DND-41 (cell line): ENCODE data around the gene CTBP2.

Source experiments
- ATAC-seq: fragments of 200-7000 bp; cut with Tn5 transposase; 3 replicates; pipeline ENCODE4 v1.9.1; 2021; ENCODE audit warnings: low read depth; ENCODE audit not compliant: insufficient read depth
- DNase-seq: peaks from one replicate; pipeline ENCODE4 v3.0.0-alpha.2; 2020
- H2AFZ ChIP-seq: 2 replicates; pipeline ENCODE4 v1.6.0; 2012; ENCODE audit warnings: low read depth, low read length
- H3K27ac ChIP-seq: 2 replicates; pipeline ENCODE4 v1.5.1; 2012; ENCODE audit warnings: low read length, inconsistent platforms
- H3K27me3 ChIP-seq: fragments of 200-600 bp; sonication (generic); 2 replicates; pipeline ENCODE4 v1.6.0; 2012; ENCODE audit warnings: low read length, mild to moderate bottlenecking, inconsistent platforms; ENCODE audit not compliant: insufficient read depth, poor library complexity
- H3K36me3 ChIP-seq: 2 replicates; pipeline ENCODE4 v1.5.1; 2012; ENCODE audit warnings: low read length, inconsistent platforms; ENCODE audit not compliant: insufficient read depth
- H3K4me1 ChIP-seq: 2 replicates; pipeline ENCODE4 v1.5.1; 2012; ENCODE audit warnings: mild to moderate bottlenecking, low read length; ENCODE audit not compliant: insufficient read depth
- H3K4me2 ChIP-seq: 2 replicates; pipeline ENCODE4 v1.6.0; 2012; ENCODE audit warnings: mild to moderate bottlenecking, moderate library complexity, low read length, inconsistent platforms; ENCODE audit not compliant: insufficient read depth
- H3K4me3 ChIP-seq, 2 experiments: fragments of 200-600 bp in 1 of 2; shearing (Covaris generic) in 1 of 2; 2 replicates each; pipeline ENCODE4 v1.5.1; 2012 to 2016; ENCODE audit warnings: inconsistent platforms in 2 of 2, low read length in 2 of 2, mild to moderate bottlenecking in 2 of 2, low read depth in 1 of 2, moderate library complexity in 1 of 2
- H3K79me2 ChIP-seq: 2 replicates; pipeline ENCODE4 v1.6.0; 2012; ENCODE audit warnings: low read length, inconsistent platforms; ENCODE audit not compliant: insufficient read depth
- H3K9ac ChIP-seq: 2 replicates; pipeline ENCODE4 v1.6.0; 2012; ENCODE audit warnings: low read depth, mild to moderate bottlenecking, inconsistent platforms, low read length, moderate library complexity
- H3K9me3 ChIP-seq: 2 replicates; pipeline ENCODE4 v1.5.1; 2012; ENCODE audit warnings: low read length, moderate library complexity, mild to moderate bottlenecking, inconsistent platforms; ENCODE audit not compliant: insufficient read depth, severe bottlenecking
- H4K20me1 ChIP-seq: 2 replicates; pipeline ENCODE4 v1.6.0; 2012; ENCODE audit warnings: low read length; ENCODE audit not compliant: insufficient read depth
- EZH2 ChIP-seq: IDR thresholded peaks from 3 replicates; pipeline ENCODE4 v1.6.1; 2012; ENCODE audit warnings: borderline replicate concordance, low read depth, mild to moderate bottlenecking, moderate library complexity, low read length, inconsistent platforms; ENCODE audit not compliant: severe bottlenecking
- TF ChIP-seq, protein P1 (sequence below): IDR thresholded peaks from 2 replicates; pipeline ENCODE4 v1.5.1; 2012; ENCODE audit warnings: borderline replicate concordance, low read length, moderate library complexity, mild to moderate bottlenecking; ENCODE audit not compliant: poor library complexity, severe bottlenecking; ENCODE audit errors: extremely low read depth

The CTBP2 gene

DNA sequence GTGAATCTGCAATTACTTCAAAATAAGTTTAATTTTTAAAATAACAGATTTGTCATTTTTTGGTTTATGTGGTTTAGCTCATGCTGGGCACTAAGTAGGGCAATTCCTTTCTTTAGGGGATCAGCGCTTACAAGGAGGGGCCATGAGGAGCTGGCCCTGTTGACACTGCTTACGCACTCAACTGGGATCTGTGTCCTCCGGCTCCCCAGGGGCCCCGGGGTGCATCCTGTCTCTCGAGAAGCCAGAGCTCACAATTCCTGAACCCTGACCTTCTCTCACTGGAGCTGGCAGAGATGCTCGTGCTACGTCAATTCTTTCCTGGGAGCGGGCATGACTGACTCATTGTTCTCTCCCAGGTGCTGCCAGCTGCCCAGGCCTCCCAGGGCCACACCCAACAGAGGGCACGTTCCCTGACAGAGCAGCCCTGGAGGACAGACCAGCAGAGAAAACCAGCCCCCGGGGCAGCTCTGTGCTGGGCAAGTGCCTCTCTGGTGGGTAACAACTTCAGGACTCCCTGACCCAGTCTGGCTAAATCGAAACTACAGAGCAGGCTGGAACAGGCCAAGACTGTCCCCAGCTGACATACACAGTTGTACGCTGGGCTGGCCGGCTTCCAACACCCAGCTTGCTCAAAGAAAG lies 36.8 kb downstream of the CTBP2 start:
- Histone ChIP-seq H3K9ac (no peak overlapping the region), H3K27me3 (no peaks in the 10 kb centered on the region), H3K4me2 (no peak overlapping the region), H3K36me3 (no peaks in the 10 kb centered on the region), H3K27ac (no peak overlapping the region), H3K79me2 (peaks cover 97% of the 10 kb centered on the region), H3K4me1 (no peaks in the 10 kb centered on the region), H3K9me3 (no peaks in the 10 kb centered on the region), H3K4me3 (no peak overlapping the region), H4K20me1 (peaks cover 79% of the 10 kb centered on the region), H2AFZ (no peak overlapping the region)
- TF ChIP-seq, protein P1, sequence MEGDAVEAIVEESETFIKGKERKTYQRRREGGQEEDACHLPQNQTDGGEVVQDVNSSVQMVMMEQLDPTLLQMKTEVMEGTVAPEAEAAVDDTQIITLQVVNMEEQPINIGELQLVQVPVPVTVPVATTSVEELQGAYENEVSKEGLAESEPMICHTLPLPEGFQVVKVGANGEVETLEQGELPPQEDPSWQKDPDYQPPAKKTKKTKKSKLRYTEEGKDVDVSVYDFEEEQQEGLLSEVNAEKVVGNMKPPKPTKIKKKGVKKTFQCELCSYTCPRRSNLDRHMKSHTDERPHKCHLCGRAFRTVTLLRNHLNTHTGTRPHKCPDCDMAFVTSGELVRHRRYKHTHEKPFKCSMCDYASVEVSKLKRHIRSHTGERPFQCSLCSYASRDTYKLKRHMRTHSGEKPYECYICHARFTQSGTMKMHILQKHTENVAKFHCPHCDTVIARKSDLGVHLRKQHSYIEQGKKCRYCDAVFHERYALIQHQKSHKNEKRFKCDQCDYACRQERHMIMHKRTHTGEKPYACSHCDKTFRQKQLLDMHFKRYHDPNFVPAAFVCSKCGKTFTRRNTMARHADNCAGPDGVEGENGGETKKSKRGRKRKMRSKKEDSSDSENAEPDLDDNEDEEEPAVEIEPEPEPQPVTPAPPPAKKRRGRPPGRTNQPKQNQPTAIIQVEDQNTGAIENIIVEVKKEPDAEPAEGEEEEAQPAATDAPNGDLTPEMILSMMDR = no peak
- TF ChIP-seq EZH2 = no peak
- DNase-seq (no peak), ATAC-seq (no peak; the same call in 2 of the 3 replicates)

DNA sequence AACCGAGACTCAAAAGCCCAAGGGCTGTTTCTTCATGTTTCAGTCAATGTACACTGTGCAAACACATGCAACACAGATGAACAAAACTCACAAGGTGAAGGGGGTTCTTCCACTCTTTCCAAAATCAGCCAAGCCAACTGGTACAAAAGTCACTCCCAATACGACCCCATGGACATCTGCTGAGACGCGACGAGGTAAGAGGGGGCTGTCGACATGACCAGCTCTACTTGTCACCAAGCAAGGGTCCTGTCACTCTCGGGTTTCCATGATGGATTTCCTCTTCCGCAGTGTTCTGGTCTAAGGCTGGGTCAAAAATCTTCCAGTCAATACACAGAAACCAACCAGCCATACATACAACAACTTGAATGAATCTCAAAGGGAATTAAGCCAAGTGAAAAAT lies 37.8 kb downstream of the CTBP2 start:
- Histone ChIP-seq H3K4me3 (no peak overlapping the region), H3K9ac (no peak overlapping the region), H3K27me3 (no peaks in the 10 kb centered on the region), H3K79me2 (peaks cover 96% of the 10 kb centered on the region), H2AFZ (no peak overlapping the region), H3K27ac (no peak overlapping the region), H3K36me3 (no peaks in the 10 kb centered on the region), H3K4me2 (no peak overlapping the region), H3K4me1 (no peaks in the 10 kb centered on the region), H4K20me1 (peaks cover 72% of the 10 kb centered on the region), H3K9me3 (no peaks in the 10 kb centered on the region)
- TF ChIP-seq EZH2 = no peak
- TF ChIP-seq, protein P1 = no peak
- ATAC-seq = no peak
- DNase-seq = no peak

DNA sequence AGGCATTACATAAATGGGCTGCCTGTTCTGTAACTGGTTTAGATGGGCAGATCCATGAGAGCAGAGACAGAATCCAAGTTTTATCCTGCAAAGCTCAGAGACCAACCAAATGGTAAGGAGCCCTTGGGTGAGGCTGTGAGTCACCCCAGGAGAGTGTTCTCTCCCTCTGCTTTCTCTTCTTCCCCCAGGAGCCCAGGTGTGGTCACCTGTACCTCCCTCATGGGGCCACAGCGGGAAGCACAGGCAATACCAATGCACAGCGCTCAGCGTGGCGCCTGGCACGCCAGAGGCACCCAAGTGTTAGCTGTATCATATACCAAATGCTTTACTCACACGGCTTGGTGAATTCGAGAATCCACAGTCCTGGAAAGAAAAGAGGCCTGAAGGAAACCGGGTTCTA lies 39.4 kb downstream of the CTBP2 start:
- H3K9me3 ChIP-seq = no peaks in the 10 kb centered on the region
- TF ChIP-seq, protein P1 = no peak
- no peak for TF ChIP-seq EZH2
- no peak overlapping the region for H3K4me3 ChIP-seq
- H3K9ac ChIP-seq = no peak overlapping the region
- H4K20me1 ChIP-seq = peaks cover 73% of the 10 kb centered on the region
- H3K36me3 ChIP-seq = no peaks in the 10 kb centered on the region
- H3K27ac ChIP-seq = no peak overlapping the region
- no peak overlapping the region for H3K4me2 ChIP-seq
- no peak overlapping the region for H2AFZ ChIP-seq
- H3K4me1 ChIP-seq = no peaks in the 10 kb centered on the region
- H3K79me2 ChIP-seq = peaks cover 96% of the 10 kb centered on the region
- no peaks in the 10 kb centered on the region for H3K27me3 ChIP-seq
- ATAC-seq (no peak), DNase-seq (no peak)
